GM10847 (cell line): ENCODE measurements around the gene TF.

ENCODE experiments used
- POLR2A ChIP-seq: IDR thresholded peaks from 2 replicates; pipeline ENCODE4 v1.6.1; 2011; ENCODE audit not compliant: insufficient read length; ENCODE audit errors: extremely low read depth

Gene TF

DNA sequence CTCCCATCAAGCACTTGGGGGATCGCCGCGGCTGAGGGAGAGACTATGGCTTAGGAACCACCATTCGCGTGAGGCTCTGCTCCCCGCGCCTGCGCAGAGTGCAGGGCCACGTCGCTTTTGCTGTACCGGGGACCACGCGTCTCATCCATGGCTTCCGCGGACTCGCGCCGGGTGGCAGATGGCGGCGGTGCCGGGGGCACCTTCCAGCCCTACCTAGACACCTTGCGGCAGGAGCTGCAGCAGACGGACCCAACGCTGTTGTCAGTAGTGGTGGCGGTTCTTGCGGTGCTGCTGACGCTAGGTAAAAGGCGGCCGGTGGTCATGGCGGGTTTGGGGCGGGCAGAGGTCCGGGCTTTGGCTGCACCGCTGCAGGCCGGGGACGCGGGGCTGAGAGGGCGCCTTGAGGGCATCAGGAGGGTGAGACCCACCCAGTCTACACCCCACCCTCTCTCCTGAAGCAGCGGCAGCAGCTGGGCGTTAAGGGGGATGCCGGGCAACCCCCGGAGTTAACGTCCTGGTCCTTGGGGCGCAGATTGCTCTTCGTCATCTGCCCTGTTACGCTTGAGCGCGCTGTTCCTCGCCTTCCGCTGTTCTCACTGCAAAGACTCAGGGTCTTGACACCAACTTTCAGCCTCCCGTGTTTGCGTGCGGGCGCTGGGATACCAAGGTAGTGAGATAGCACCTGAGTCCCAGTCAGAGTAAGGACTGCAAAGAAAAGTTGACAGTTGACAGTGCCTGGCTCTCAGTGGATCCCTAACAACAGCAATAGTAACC, 59.7 kb downstream of the TF start, which contains the start of gene SRPRB:
TSS of gene SRPRB (plus strand) at position 114 of the 774 bp plus-strand sequence. CDS start at position 148, 34 bp downstream.
- peak; percentile 88 for TF ChIP-seq POLR2A

DNA sequence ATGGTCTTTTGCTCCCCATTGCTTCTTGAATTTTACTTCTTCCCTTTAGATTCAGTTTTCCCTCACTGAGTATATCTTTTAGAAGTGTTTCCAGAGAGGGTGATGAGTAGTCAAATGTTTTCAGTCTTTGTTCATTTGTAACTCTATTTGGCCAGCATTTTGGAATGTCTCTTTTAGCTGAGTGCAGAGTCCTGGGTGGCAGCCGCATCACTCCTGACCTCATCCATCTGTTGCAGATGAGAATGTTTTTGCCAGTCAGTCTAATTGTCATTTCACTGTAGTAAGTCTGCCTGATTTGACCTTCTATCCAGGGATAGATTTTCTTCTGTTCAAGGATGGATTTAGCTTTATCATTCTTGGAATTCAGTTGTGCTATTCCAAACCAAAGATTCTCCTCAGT, 66.7 kb downstream of the TF start:
- no peak for TF ChIP-seq POLR2A

DNA sequence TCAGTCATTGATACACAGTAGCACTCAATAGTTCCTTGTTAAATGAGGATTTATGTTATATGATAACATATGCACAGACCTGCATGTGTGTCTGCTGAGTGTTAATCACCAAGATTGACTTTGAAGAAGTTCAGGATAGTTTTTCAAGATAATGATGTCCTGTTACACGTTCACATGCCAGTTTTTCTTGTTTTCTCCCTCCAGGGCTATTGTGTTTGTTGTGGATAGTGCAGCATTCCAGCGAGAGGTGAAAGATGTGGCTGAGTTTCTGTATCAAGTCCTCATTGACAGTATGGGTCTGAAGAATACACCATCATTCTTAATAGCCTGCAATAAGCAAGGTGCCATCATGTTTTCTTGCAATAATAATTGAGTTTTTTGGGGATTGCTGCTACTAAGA, 69.2 kb downstream of the TF start:
- no peak for TF ChIP-seq POLR2A

DNA sequence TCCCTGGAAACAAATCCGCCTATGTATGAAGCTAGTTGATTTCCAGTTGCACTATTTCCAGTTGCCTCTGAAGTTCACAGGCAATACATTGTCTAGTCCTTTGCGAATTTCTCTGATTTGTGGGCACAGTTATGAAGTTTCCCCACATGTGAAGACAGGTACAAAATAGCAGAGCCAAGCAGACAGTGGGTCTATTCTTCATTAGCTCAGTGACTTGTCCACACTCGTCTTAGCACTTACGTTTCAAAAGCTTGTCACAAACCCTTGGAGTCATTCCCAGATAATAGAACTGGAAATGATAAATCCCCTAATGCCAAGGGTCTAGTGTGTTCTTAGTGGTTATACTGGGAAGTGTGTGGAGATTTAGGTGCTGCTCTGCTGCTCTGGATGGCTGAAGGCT, 73.9 kb downstream of the TF start:
- no peak for TF ChIP-seq POLR2A

DNA sequence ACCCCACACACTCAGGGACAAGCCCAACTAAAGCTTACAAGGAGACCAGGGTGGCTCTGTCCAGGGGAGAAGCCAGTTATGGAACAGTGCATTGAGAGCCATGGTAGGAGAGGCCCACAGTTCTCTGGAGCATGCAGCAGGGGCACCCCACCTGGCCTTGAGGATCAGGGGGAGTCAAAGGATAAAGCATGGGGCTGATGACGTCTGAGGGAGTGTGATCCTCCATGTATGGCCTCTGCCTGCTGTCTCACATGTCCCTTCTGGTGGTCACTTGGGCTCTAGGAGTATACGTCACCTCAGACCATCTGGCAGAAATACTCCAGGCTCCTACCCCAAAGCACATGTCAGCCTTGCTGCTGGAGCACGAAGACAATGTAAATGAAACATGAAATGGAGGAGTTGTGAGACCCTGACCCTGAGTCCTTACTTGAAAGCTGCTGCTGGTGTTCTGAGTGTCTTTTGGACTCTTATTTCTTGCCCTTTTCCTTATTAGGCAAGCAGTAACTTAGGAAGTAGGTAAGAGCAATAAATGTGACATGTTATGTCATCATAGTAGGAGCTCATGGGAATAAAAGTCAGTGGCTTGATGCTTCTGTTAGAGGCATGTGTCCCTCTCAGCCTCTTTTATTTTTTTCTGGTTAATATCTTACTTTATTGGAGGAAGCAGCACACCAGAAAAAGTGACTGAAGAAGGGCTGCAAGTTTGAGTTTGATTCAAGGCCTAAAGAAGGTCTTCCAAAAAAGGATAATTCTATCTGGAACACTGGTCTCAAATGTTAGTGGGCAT, 74.9 kb downstream of the TF start:
- TF ChIP-seq POLR2A = no peak

DNA sequence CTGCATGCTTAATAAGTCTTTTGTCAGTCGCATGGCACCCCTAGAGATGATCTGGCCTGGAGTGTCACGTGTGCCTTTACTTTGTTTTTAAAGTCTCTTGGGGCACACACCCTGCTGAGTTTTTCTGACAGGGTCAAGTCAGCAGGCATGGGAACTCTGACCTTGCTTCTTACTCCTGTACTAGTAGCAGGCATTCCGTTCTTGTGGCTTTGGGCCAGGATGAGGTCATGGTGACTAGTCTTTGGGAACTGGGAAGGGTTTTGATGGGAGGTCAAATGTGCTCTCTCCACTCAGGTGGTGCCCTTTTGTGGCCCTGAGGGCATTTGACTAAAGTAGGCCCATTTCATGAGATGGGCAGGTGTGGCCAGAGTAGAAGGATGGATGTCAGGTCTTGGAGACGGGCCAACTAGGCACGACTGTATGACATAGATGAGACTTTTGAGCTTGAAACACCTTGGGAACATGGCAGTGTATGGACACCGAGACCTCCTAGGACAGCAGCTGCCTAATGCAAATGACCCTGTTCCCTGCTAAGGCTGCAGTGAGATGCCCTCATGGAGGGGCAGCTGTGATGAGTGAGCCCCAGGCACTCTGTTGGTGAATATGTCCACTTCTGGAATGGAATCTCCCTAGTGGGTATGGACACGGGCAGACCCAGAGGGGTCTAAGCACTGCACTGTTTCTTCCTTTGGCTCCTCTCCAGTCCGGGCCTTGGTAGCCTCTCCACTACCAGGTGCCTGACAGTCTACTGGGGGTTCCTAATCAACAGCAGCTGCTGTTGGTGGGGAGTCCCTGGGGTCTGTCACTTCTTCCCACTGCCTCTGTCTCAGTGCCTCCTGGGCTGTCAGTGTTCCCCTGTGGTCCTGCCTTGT, 75.8 kb downstream of the TF start:
- TF ChIP-seq POLR2A = no peak

DNA sequence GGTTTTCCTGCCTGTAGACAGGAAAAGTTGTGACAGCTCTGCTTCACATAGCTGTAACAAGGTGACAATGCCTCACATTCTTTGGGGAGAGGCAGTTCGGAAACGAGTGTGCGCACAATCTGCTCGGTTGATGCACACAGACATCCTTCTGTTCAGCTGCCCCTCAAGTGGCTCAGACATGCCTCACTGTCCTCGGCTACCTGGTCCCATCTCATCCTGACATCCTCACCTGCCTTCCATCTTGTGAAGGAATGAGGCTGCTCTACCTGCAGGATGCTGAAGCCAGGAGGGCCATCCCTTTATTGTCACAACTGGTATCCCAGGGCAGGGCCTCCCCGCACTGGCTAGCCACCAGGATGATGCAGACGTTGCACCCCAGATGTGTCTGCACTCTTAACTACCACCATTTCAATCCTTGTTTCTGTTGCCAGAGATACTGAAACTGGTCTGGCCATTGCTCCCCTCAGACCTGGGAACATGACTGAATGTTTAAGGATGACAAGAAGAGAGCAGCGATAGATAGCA, 78.8 kb downstream of the TF start:
- no peak for TF ChIP-seq POLR2A

DNA sequence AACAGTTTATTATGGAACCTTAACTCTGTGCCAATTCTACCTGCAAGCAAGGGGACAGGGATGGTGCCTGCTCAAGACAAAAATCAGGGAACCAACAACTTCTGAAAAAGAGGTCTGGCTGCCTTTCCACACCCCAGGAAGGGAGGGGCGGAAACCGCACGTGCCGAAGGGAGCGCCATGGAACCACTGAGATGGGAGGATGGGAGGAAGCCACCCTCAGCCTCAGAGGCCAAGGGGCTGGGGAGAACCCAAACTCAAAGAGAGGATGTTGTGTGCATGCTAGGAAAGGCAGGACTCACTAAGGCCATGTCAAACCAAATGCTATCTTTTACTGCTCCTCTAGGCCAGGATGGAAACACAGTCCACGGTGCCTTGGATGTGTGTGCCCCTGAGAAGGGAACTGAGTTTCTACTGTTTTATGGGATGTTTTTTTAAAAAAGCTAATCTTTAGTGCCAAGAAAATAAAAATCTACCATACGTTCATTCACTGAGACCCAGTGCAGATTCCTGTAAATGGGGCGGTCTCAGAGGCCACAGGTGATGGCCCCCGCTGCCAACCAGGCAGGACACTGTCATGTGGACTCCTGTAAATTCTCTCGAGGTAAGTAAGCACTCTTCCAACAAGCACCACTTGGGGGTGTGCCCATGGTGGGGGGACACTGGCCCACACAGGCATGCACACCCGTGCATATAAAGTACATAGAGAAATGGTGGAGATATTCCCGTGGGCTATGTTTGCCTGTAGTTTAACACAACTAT, 80.0 kb downstream of the TF start:
- no peak for TF ChIP-seq POLR2A

DNA sequence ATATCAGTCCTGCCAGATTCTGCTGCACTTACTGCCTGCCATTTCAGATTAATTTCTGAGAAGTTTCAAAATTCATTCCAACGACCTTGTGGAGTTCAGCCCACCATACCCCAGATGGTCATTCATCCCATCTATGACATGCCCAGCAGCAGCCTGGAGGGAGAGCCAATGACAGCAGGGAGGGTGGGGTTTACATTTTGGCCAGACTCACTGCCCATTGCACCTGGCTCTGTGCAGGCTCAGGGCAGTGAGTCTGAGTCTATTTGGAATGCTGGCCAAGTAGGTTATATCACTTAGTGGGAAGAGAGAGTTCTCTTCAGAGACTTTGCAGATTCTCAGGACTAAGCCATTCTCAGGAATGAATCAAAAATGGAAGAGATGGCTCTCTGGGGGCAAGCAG, 80.9 kb downstream of the TF start:
- no peak for TF ChIP-seq POLR2A

DNA sequence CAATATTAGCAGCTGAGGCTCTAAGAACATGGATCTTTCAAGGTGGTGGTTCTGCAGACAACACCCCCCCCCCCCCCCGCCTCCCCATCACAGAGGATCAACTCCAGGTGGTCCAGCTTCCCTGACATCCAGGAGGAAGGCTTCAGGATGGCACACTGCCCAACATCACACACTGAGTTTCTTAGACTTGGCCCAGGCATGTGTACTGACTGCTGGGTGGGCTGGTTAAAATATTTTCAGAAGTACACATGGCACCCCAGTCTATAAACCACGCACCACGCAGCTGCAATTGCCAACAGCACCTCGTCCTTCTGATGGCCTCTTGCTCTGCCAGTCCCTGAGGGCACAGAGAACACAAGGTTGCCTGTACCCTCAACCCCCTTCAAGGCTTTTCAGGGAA, 81.5 kb downstream of the TF start:
- TF ChIP-seq POLR2A = no peak

DNA sequence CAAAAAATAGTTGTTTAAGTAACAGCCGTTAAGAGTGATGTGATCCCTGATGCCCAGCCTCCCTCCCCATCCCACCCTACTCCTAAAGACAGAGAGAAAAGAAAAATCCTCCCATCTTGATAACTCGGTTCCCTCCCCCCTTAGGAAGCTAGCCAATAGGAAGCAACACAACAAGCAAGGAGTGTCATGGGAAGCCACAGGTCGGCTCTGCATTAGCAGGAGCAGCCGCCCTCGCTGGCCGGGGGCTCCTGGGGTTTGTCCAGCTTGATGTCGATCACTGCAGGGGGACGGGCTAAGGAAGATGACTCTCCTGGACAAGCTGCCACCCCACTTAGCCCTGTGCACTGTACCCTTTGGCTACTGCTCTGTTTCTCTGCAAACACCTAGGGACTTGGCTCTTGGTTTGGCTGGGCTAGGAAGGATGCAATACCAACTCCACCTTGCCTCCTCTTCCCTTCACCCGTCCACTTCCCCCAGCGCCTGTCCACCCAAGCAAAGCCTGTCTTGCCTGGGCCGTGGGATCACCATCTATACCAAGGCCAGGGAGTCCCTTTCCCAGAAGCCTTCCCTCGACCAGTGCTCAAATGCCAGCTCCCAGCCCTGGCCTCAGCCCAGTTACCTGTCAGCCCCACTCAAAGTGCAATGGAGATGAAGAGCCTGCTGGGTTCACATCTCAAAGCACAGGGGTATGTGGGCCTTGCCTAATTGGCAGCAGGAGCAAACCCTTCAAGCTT, 82.5 kb downstream of the TF start:
- TF ChIP-seq POLR2A = no peak

DNA sequence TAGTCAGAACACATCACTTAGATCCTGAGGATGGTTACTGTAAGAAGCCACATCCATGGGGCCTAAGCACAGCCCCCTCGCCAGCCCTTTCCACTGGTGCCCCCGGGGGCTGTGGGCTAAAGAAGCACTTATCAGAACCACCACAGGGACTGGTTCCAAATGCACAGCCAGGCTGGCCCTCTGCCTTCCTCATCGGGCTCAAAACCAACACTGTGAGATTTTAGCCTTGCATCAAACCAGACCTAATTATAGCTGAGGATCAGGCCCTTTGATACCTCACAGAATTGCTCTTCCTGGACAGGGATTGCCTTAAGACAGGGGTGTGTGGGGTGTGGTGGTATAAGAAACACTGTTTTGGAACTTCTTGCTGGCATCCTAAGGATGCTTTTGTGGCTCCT, 83.1 kb downstream of the TF start:
- TF ChIP-seq POLR2A = no peak

DNA sequence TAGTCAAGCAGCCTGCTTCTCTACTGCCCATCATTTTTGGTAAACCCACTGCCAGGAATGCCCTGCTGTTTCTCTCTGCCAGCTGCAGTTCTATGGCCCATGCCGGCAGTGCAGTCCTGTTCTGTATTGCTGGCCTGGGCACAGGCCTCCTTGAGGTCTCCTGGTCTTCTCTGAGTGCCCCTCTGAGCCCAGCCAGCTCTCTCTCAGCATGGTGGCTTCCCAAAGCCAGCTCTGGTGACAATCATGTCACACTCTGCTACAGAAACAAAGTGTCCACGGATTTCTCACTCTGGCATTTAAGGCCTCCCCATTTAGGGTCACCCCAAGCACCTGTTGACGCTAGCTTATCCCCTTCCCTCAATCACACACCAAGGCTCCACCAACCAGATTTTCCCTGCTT, 83.9 kb downstream of the TF start:
- TF ChIP-seq POLR2A = no peak
